Occipital lobe (tissue), 2 donors: ENCODE data around the gene CHN1. TPM values are rescaled to one million over a fixed set of nuclear protein-coding genes. Genes with fewer than 3 reads are reported as not detected.

Experiments used
- DNase-seq: peaks from one replicate; lab custom pipeline; 2025; lab: John Stamatoyannopoulos, UW
- total RNA-seq: library from RNA; depleted of rRNA; stranded (reverse); fragments of >200 nt; gene quantifications from one replicate; pipeline ENCODE4 v1.2.3, GENCODE V29; 2014

Gene CHN1
- total RNA-seq, 1 donor from 2014 or later, result 44.3 TPM

DNA sequence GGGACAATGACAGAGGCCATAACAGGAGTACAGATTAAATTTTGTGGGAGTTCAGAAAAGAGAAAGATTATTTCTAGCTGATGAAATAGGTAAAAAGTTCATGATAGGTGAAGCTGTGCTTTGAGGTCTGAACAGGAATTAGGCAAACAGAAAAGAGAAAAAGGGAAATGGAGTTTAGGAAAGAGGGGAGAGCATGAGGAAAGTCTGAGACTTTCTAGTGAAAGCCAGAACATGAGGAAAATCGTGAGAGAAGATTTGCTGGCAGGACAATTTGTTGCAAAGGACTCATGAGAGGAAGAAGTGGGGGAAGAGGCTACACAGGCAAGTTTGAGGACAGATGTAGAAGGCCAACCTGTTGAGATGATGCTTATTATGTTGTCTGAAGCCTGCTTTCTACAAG is 6.3 kb upstream of the CHN1 start:
- DNase-seq, result no peak

DNA sequence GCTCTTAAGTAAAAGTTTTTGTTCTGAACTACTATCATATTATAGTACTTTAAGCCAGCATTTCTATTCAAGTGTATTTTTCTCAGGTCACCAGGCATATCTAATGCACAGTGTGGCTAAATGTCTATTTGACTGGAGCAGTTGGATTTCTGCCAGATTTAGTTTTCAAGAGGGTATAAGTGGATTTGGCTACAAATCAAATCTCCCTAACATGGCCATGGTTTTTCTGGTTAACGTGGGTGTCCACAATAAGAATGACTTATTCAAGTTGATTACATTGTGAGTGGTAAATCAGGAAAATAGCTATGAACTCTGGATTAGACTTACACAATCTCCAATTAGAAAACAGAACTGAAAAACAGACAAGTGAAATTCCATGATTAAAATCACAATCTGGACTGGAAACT is 5.7 kb upstream of the CHN1 start:
- no peak for DNase-seq

DNA sequence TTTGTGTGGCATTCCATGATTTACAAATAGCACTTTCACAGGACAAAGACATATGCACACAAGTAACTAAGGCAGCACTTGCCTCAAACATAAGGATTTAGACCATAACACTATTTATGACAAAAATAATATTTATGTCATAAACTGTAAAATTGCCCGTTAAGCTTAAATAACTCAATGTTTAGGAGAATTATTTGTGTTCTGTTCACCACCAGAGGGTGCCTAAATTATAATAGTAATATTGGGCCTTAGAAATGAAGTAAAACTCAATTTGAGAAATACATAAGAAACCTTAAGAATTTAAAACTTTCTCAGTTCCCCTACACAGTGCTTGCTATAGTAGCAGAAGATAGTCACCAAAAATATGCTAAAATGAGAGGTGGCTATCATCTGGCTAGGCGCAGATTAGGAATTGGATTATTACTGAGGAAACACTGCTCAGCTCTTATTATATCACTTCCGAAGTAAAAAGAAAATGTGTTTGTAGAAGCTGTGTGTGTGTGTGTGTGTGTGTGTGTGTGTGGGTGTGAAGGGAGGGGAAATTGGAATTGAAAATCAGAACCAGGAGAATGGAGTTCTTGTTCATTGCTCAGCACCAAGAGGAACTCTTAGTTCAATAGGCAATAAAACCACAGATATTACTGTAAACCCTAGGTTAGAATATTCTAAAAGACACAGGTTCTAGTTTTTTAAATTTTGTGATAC is 4.9 kb upstream of the CHN1 start:
- DNase-seq, result no peak

DNA sequence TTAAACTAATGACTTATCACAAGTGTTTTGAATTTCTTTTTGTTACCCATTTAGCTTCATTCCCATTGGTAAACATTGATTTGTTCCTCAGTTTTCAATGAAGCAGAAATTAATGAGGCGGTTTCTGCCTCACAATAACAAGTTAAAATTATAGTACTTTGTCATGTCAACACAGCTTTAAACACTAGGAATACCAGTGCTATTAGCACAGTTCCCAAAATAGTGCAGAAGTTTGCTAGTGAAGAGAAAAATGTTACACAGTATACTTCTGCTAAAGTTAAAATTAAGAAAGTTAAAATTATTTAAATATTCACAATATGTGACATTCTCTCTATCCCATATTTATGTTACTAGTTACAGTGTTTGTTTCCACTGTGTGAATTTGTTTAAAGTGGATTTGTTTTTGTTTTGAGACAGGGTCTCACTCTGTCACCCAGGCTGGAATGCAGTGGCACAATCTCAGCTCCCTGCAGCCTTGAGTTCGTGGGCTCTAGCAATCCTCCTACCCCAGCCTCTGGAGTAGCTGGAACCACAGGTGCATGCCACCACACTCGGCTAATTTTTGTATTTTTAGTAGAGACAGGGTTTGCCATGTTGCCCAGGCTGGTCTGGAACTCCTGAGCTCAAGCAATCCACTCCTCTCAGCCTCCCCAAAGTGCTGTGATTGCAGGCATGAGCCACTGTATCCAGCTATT is 3.8 kb upstream of the CHN1 start:
- no peak for DNase-seq

DNA sequence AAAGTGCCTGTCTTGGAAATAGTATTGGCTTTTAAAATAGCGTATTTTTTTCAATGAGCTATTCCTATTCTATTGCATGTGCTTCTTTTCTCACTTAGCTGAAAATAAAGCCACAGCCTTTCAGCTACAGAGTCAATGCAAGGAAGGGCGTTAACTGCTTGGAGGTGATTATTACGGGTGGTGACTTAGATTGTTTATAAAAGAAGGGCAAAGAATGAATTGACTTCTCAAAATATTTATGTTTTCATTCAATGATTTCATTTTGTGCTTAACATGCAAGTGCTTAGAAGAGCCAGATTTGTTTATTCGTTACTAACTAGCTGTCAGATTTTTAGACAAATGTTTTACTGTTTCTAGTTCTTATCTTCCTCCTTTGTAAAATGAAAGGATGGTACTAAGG is 2.8 kb upstream of the CHN1 start:
- DNase-seq, result no peak

DNA sequence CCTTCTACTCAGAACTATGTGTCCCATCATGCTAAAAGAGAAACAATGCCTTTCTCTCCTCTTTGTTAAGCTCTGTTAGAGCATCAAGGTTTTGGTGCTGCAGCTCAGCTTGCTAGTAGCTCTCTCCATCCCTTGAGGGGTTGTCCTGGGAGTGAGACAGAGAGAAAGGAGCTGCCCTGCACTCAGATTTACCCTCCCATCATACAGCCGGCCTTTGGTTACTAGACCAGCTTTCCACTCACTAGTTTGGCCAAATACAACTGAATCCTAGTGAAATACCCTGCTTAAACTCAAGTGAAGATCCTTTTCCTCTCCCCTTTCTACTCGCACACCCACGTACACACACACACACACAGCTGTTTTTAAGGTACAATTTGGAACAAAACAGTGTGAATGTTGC is 2.3 kb upstream of the CHN1 start:
- DNase-seq, result no peak

DNA sequence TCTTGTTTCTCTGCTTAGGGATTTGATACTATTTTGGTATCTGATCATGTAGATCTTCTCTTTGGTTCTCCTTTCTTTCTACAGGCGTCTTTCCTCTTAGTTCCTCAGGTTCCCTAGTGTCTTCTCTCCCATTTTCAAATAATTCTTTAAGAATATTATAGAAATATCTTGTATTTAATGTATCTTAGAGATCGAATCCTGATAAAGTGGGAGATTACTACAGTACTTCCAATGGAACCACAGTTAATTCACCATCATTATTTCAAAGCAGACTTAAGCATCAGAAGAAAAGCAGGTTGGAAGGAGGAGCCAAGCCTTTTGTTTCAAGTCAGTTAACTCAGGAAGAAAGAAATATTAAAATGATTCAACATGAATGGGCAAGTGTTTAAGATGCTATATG is 1.1 kb upstream of the CHN1 start:
- no peak for DNase-seq

DNA sequence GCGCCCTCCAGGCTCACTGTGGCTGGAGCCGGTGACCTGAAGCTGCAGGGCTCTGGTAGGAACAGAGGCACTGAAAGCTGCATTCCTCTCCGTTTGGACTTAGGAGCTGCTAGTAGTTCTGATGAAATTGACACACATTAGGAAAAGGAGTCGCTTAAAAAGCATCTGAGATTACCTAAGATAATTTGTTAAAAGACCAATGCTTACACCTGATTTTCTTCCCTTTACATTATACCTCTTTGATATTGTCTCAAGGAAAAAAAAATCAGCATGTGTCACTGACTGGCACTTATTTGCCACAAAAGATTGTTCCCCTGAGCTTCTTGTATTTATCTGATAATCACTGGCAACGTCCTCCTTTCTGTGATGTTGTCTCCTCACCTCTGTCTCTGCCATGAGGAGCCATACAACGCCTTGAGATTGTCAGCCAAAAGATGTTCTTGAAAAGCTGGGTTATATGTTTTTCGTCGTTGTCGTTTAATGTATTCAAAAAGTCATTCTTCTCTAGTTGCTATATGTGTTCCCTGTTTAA is 618 bp upstream of the CHN1 start:
- DNase-seq, result no peak

DNA sequence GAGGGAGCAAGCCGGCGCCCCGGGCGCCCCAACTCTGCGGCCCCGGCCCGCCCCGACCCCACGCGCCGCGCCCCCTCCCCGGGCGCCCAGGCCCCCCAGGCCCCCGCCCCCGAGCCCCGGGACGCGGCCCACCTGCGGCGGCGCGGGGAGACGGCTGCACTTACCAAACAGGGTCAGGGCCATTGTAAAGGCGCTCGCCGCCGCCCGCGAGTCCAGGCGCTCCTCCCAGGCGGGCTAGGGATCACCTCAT is 526 bp downstream of the CHN1 start:
- DNase-seq, result no peak

DNA sequence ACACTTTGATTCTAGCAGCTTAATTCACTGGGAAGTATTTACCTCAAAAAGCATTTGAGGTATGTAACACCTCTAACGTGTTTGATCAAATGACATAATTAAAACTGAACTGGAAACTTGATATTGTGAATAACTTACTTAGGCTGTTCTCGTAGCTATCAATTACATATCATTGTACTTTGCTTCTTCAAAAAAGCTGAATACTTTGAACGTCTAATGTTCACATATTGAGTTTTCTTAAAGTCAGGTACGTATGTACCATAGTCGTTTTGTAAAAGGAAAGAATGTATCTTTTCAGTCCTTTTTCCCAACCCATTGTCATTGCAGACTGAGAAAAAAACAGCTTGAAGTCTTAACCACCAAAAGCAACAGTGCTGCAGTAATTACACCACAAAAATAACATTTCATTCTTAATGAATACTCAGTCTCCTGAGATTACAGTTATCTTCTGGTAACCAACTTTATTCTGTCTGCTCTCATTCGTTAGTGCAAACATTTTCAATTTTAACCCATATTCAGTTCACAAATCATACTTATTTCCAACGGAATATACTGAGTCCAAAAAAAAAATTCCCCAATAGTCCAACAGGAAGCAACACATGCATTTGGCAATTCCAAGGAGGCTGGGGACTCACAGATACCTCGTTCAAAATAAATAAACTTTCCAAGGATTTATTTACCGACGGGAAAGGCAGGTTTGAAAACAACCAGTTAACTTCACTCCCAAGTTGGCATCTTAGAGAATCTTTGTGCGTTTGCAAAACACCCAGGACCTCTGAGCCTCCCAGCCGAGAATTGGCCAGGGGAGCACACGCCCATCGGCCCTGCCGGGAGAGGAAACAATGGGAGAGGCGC is 1.1 kb downstream of the CHN1 start:
- no peak for DNase-seq

DNA sequence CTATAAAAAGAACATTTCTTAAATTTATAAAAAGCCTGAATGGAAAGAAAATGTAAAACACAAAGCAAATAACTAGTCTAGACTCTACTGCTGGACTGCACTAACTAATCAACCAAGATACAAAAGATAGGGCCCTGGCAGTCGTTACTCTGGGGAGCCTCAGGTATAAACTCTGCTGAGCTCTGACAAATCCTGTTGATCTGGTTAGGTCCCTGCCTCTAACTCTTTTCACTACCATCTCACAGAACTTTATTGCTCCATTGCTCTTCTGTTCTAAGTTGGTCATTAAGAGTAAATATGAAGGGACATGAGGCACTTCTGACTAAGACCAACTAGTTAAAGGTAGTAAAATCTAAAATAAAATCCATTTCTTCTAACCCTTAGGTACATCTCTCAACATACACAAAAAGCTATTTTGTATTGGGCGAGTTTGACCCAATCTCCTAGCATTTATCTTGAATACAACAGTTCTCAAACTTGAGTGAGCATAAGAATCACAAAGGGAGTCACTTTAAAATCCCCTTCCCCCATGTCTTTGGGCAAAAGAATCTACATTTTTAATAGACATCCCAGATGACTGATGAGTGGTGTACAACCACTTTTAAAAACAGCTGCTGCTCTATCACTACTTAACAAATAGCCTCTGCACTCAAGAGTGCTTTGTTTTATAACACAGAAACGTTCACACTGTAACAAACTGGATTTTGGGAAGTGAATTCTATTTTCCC is 2.5 kb downstream of the CHN1 start:
- DNase-seq, result no peak

DNA sequence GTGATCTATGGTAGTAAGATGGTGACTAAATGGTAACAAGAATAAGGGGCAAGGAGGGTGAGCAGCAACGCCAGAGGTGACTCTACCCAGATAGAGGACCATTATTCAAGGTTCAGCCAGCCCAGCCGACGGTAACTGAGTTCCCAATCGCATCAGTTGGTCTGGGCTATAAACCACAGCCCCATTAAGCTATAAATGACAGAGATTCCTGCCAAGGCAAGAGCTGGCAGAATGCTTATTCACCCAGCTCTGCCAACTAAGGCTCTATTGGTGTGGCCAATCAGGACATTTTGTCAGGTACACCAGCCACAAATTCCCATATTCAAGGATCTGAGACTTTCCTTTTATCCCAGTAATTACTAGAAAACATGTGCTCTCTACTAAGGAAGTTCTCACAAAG is 3.6 kb downstream of the CHN1 start:
- DNase-seq, result no peak

DNA sequence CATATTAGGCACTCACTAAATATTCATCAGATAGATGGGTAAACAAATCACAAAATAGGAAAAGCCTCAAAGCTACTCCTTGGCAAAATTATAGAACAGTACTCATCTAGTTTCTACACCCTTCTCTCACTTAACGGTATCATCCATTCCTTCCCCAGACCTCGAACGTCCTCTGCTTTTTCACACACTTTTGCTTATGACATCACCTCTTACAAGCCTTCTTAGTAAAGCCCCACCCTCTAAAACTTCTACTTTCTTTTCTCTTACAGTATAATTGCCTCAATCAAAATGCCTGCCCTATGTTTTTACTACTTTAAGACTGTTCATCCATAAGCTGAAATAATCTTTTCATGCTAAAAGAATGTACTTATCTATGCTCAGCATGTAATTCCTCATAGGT is 8.1 kb downstream of the CHN1 start:
- DNase-seq, result no peak

DNA sequence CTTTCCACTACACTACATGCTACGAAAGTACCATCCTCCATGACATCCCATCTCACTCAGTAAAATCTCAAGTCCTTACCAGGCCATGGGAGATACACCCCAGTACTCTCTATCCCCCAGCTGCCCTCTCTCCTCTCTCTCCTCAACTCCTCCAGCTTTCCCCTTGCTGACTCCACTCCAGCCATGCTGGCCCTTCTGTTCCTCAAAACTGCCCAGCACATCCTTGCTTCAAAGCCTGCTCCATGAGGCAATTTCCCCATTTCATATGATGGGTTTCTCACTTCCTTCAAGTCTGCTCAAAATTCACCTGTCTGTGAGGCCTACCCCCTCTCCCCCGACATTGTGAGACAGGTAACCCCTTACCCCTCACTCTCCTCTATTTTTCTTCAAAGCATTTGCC is 8.6 kb downstream of the CHN1 start:
- DNase-seq, result no peak

DNA sequence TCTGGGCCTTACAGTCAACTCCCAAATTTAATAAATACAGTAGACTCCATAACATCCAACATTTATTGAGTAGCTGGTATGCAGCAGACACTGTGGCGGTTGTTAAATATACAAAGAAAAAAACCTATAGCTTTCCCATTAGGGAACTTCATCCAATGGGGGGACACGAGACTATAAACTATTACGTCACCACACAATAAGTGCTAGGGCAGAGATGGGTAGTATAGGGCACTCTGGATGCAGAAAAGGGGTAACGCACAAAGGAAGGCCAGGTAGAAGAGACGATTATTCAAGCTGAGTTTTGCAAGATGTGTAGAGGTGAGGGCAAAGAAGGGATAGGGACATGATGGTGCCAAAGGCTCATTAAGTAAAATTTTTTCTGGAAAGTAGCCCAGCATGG is 10.8 kb downstream of the CHN1 start:
- no peak for DNase-seq

DNA sequence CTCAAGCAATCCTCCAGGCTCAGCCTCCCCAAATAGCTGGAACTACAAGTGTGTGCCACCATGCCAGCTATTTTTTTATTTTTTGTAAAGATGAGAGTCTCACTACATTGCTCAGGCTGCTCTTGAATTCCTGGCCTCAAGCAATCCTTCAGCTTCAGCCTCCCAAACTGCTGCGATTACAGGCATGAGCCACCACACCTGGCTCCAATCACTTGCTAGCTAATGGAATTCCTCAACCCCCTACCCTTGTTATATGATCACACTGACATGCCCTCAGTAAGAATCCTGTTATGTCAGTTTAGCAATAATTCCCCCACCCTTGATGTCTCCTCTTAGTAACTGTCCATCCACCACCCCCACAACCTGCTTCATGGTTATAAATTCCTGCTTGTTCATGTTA is 12.3 kb downstream of the CHN1 start:
- no peak for DNase-seq

DNA sequence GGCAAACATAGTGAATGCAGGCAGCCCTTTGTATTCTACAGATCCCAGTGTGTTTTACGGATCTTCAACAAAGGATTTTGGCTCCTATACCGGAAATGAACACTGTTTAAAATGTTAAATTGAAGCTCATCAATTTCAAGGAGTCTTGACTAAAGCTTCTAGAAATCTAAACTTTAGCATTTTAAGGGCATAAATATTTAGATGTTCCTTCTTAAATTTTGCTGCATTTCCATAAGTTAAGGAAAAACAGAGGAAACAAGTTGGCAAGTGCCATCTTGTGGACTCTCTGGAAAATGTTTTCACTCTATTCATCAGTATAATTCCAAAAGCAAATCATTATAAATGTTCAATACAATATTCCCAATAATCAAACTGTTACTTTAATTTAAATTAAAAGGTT is 19.6 kb downstream of the CHN1 start:
- DNase-seq, result no peak

DNA sequence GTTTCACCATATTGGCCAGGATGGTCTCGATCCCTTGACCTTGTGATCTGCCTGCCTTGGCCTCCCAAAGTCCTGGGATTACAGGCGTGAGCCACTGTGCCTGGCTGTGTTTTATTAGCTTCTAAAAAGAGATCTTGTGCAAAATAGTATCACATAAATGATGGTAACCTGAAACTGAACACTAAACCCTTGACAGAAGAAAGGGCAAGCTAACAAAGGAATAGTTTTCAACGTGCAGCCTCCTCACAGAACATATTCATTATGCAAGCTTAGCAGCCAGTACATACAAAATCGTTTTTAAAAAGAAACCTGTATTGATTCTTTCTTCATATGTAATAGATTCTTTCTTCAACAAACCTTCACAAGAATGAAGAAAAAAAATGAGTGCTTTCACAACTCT is 20.6 kb downstream of the CHN1 start:
- DNase-seq, result no peak

DNA sequence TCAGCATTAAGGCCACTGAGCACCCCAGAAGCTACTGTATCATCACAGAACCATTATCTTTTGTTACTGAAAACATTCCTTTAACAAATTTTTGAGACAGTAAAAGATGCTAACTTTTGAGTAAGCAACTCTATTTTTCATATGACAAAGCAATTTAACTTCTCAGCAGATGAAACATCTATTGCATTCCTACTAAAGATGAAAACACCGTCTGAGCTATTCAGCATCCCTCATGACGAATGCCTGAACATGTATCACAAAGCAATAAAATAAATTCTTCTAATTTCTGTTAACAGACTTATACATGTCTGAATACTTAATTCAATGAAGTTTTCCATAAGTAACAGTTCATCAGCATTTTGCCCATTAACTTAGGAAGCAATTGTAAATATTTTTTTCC is 23.9 kb downstream of the CHN1 start:
- no peak for DNase-seq

DNA sequence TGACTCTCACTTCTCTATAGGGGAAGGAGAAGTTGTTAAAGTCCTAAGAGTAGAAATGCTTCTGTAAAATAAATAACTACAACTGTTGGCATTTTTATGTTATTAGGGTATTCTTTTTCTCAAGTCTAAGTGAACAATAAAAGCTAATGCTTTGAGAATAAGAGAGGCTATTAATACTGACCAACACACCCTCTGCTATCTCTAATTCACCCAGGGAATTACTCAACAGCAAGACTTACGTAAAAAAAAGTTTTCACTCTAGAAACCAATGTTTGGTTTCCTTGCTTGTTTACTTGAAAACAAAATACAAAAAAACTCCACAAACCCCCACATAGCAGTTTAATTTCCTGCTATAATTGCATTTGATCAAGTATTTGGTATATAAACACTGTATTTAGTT is 25.2 kb downstream of the CHN1 start:
- no peak for DNase-seq

DNA sequence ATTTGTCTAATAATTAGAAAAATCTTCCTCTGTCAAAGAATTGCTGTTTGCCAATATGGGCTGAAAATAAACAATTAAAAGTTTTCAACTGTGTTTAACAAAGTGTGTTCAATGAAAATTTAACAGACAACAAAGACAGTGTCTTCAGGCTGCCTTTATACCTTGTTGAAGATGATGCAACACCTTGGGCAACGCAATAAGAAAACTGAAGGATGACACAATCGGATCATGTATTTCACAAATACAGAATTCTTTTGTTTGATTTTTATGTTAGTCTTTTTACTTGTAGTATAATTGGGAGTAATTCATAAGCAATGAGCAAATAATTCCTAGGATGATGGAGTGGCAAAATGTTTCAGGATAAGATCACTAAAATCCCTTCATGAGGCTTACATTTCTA is 27.8 kb downstream of the CHN1 start:
- no peak for DNase-seq

DNA sequence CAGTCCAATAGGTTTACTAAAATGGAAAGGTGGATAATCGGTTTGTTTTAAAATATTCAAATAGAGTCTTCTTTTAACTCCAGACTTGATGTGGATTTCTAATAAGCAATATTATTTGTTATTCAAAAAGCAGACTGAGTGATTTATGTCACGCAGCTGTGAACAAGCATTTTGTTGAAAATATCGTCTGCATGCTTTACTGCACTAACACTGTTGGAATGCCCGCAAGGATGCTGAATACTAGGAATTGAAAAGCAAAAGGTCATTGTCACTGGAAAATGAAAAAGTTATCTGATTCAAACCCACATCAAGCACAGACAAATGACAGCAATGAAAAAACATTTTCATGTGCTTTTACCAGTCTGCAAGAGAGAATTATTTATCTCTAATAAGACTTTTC is 31.1 kb downstream of the CHN1 start:
- DNase-seq, result no peak
